ENCODE data around the gene COBL. TPM values are rescaled to one million over a fixed set of nuclear protein-coding genes. Genes with fewer than 3 reads are reported as not detected.

The COBL gene
- total RNA-seq, 3 donors from 2014 or later (not counting 1 experiment from before 2014, with no cell fraction given) = not detected

DNA sequence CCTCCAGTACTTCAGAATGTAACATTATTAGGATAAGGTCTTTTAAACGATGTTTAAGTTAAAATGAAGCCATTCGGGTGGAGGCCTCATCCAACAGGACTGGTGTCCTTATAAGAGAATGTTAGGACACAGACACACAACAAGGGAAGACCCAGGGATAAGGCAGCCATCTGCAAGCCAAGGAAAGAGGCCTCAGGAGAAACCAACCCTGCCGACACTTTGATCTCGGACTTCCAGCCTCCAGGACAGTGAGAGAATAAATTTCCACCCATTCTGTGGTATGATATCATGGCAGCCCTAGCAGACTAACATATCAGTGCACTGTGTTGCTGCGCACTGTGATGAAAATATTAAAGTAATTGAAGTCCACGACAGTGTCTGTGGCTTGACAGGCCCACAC, 250.8 kb downstream of the COBL start:
- H3K4me3 Mint-ChIP-seq = no peak overlapping the region
- intact Hi-C loops (cut with micrococcal nuclease) = no loop called here
- no peaks in the 10 kb centered on the region for H3K9me3 Mint-ChIP-seq
- H3K4me1 Mint-ChIP-seq = no peaks in the 10 kb centered on the region
- H3K36me3 Mint-ChIP-seq = no peaks in the 10 kb centered on the region
- no peaks in the 10 kb centered on the region for H3K36me3 ChIP-seq (ENCODE audit: control insufficient read depth, insufficient read depth, low read length)
- H3K27ac ChIP-seq (ENCODE audit: low read length) = no peak overlapping the region
- no peaks in the 10 kb centered on the region for H3K27me3 ChIP-seq (ENCODE audit: control insufficient read depth, insufficient read depth, low read length)
- no peak overlapping the region for H3K4me3 ChIP-seq (ENCODE audit: low read length)
- no peaks in the 10 kb centered on the region for H3K27me3 Mint-ChIP-seq (ENCODE audit: low read depth in 2 of 2)
- H3K9me3 ChIP-seq (ENCODE audit: control insufficient read depth, insufficient read depth, low read length) = no peaks in the 10 kb centered on the region
- H3K4me1 ChIP-seq (ENCODE audit: control insufficient read depth, insufficient read depth, low read length) = no peaks in the 10 kb centered on the region
- DNase-seq = no peak
- WGBS (ENCODE audit: insufficient coverage) = 91% methylated on average over 6 of the region's 6 CpGs
- no peak overlapping the region for H3K27ac Mint-ChIP-seq
- no peak for ATAC-seq
- TF ChIP-seq, protein P1, sequence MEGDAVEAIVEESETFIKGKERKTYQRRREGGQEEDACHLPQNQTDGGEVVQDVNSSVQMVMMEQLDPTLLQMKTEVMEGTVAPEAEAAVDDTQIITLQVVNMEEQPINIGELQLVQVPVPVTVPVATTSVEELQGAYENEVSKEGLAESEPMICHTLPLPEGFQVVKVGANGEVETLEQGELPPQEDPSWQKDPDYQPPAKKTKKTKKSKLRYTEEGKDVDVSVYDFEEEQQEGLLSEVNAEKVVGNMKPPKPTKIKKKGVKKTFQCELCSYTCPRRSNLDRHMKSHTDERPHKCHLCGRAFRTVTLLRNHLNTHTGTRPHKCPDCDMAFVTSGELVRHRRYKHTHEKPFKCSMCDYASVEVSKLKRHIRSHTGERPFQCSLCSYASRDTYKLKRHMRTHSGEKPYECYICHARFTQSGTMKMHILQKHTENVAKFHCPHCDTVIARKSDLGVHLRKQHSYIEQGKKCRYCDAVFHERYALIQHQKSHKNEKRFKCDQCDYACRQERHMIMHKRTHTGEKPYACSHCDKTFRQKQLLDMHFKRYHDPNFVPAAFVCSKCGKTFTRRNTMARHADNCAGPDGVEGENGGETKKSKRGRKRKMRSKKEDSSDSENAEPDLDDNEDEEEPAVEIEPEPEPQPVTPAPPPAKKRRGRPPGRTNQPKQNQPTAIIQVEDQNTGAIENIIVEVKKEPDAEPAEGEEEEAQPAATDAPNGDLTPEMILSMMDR (IDR thresholded peaks at IDR 0.05) = no peak

DNA sequence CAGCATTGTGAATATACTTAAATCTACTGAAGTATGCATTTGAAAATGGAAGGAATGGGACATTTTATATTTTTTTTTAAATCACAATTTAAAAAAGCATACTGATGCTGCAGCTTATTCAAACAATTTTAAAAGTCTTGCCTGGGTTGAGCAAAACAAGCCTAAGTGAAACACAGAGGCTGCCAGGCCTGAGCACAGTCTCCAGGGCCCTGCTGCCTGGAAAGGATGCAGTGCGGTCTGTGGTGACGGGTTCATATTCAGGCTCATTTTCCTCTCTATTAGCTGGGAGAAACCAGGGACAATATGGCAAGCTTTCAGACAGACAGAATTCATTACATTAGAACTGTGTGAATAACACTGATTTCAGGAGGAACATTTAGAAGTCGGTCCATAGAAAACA, 251.9 kb downstream of the COBL start:
- Mint-ChIP-seq H3K4me1 (no peaks in the 10 kb centered on the region), H3K36me3 (no peaks in the 10 kb centered on the region), H3K4me3 (no peak overlapping the region), H3K27me3 (ENCODE audit: low read depth in 2 of 2) (no peaks in the 10 kb centered on the region), H3K9me3 (no peaks in the 10 kb centered on the region), H3K27ac (no peak overlapping the region)
- Histone ChIP-seq H3K9me3 (ENCODE audit: control insufficient read depth, insufficient read depth, low read length) (no peaks in the 10 kb centered on the region), H3K27ac (ENCODE audit: low read length) (no peak overlapping the region), H3K36me3 (ENCODE audit: control insufficient read depth, insufficient read depth, low read length) (no peaks in the 10 kb centered on the region), H3K27me3 (ENCODE audit: control insufficient read depth, insufficient read depth, low read length) (no peaks in the 10 kb centered on the region), H3K4me3 (ENCODE audit: low read length) (no peak overlapping the region), H3K4me1 (ENCODE audit: control insufficient read depth, insufficient read depth, low read length) (no peaks in the 10 kb centered on the region)
- DNase-seq (no peak), ATAC-seq (no peak)
- intact Hi-C loops (cut with micrococcal nuclease) = no loop called here
- TF ChIP-seq, protein P1 (IDR thresholded peaks at IDR 0.05) = no peak
- WGBS (ENCODE audit: insufficient coverage) = 93% methylated on average over 2 of the region's 3 CpGs

DNA sequence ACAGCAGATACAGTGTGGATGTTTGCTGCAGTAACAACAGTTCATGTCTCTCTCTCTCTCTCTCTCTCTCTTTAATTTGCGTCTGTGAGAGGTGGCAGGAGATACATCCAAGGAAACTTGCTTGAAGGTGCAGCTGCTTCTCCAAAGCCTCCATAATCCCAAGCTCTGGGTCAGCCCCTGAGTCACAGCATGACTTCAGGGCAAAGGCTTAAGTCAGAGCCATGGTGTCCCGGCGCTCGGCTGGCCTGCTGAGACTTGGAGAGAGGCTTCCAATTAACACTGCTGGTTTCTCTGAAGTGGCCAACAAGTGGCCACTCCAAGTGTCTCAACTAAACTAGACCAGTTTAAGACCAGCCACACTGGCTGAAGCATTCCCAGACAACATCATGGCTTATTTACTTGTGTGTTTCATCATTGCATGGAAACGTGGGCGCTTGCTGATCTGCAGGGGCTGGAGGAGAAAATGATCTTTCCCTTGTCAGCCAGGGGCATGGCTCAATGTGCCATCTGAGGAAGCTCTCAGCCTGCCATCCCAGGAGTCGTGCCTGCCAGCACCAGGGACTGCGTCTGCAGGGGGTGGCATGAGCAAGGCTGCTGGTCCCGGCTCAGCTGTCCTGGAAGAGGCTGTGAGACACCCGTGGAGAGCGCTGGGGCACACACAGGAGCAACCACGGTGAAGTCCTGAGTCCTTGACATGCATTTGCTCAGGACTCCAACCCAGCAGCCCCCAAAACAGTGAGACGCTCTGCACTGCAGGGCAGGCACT, 254.2 kb downstream of the COBL start:
- H3K27ac ChIP-seq (ENCODE audit: low read length) = no peak overlapping the region
- no peaks in the 10 kb centered on the region for H3K36me3 ChIP-seq (ENCODE audit: control insufficient read depth, insufficient read depth, low read length)
- TF ChIP-seq, protein P1 (IDR thresholded peaks at IDR 0.05) = no peak
- Mint-ChIP-seq H3K27ac (no peak overlapping the region), H3K27me3 (ENCODE audit: low read depth in 2 of 2) (no peaks in the 10 kb centered on the region), H3K4me3 (no peak overlapping the region), H3K36me3 (no peaks in the 10 kb centered on the region), H3K9me3 (no peaks in the 10 kb centered on the region), H3K4me1 (no peaks in the 10 kb centered on the region)
- ATAC-seq (no peak), DNase-seq (no peak)
- no peaks in the 10 kb centered on the region for H3K4me1 ChIP-seq (ENCODE audit: control insufficient read depth, insufficient read depth, low read length)
- H3K4me3 ChIP-seq (ENCODE audit: low read length) = no peak overlapping the region
- intact Hi-C loops (cut with micrococcal nuclease) = no loop called here
- H3K27me3 ChIP-seq (ENCODE audit: control insufficient read depth, insufficient read depth, low read length) = no peaks in the 10 kb centered on the region
- H3K9me3 ChIP-seq (ENCODE audit: control insufficient read depth, insufficient read depth, low read length) = no peaks in the 10 kb centered on the region
- WGBS (ENCODE audit: insufficient coverage) = 83% methylated on average over 12 of the region's 13 CpGs

DNA sequence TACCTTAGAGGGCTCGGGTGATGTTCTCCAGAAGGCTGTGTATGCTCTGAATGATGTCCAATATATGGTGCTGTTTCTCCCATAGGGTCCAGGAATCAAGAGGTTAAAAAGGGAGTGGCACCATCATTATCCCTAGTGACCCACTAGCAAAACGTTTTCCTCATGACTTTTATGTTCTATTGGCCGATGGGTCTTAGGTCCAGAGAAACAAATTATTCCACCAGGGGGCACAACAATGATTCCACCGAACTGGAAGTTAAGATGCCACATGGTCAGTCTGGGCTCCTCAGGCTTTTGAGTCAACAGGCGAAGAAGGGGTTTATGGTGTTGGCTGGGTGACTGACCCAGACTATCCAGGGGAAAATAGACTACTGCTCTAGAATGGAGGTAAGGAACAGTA, 256.1 kb downstream of the COBL start:
- Histone ChIP-seq H3K4me3 (ENCODE audit: low read length) (no peak overlapping the region), H3K9me3 (ENCODE audit: control insufficient read depth, insufficient read depth, low read length) (no peaks in the 10 kb centered on the region), H3K27ac (ENCODE audit: low read length) (no peak overlapping the region), H3K27me3 (ENCODE audit: control insufficient read depth, insufficient read depth, low read length) (no peaks in the 10 kb centered on the region), H3K36me3 (ENCODE audit: control insufficient read depth, insufficient read depth, low read length) (no peaks in the 10 kb centered on the region), H3K4me1 (ENCODE audit: control insufficient read depth, insufficient read depth, low read length) (no peaks in the 10 kb centered on the region)
- Mint-ChIP-seq H3K4me1 (no peaks in the 10 kb centered on the region), H3K4me3 (no peak overlapping the region), H3K27ac (no peak overlapping the region), H3K9me3 (no peaks in the 10 kb centered on the region), H3K36me3 (no peaks in the 10 kb centered on the region), H3K27me3 (ENCODE audit: low read depth in 2 of 2) (peaks cover 0 to 3% of the 10 kb centered on the region in 2 donors)
- ATAC-seq = no peak
- intact Hi-C loops (cut with micrococcal nuclease) = no loop called here
- TF ChIP-seq, protein P1 (IDR thresholded peaks at IDR 0.05) = no peak
- WGBS (ENCODE audit: insufficient coverage) = 83% methylated on average over 5 of the region's 5 CpGs
- no peak for DNase-seq

Data from natural killer cell (primary cell).